SH-SY5Y (cell line): ENCODE results near the gene ARHGEF1.

Source experiments
- GATA2 ChIP-seq: IDR thresholded peaks from 2 replicates; pipeline ENCODE4 v1.6.1; 2011; ENCODE audit warnings: mild to moderate bottlenecking, low read depth, low read length
- GATA3 ChIP-seq: IDR thresholded peaks from 2 replicates; pipeline ENCODE4 v1.6.1; 2011; ENCODE audit warnings: low read depth, mild to moderate bottlenecking, low read length, moderate library complexity

ARHGEF1 gene

DNA sequence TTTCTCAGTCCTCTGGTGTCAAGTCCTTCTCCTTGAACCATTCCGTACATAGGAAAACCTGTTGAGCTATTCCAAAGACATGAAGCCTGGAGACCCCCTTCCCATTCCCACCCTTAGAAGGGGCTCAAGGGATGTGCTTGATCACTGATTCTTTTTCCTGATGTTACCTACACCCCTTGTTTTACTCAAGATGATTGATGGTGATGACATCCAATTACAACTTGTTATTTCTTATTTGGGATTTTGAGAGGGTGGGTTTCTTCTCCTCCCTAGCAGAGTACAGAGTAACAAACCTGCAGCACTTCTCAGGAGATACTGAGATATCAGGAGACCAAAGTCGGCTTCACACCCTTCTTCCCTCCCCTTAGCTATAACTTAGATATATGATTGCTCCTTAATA, 29.6 kb upstream of the ARHGEF1 start:
- TF ChIP-seq GATA3 (no peak), GATA2 (no peak)

- TF ChIP-seq GATA2 (no peak), GATA3 (no peak)
Observed at GRCh38 chr19:41853768-41854167, 29.2 kb upstream of the ARHGEF1 start.

DNA sequence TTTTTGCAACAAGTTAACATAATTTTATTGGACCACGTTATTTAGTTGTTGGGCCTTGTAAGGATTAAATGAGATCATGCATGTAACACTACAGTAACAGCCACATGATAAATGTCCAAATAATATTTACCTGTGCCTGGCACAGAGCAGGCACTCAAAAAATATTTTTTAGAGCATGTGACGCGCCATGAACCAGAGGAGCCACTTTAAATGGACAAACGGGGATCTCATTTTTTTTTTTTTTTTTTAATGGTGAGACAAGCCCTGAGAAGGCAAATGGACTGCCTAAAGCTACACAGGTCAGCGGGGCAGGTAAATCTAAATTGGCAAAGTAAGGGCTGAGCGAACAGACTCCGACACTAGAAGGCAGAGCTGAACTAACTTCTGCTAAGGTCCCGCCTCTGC, 23.8 kb upstream of the ARHGEF1 start:
- TF ChIP-seq GATA2 (no peak), GATA3 (no peak)

DNA sequence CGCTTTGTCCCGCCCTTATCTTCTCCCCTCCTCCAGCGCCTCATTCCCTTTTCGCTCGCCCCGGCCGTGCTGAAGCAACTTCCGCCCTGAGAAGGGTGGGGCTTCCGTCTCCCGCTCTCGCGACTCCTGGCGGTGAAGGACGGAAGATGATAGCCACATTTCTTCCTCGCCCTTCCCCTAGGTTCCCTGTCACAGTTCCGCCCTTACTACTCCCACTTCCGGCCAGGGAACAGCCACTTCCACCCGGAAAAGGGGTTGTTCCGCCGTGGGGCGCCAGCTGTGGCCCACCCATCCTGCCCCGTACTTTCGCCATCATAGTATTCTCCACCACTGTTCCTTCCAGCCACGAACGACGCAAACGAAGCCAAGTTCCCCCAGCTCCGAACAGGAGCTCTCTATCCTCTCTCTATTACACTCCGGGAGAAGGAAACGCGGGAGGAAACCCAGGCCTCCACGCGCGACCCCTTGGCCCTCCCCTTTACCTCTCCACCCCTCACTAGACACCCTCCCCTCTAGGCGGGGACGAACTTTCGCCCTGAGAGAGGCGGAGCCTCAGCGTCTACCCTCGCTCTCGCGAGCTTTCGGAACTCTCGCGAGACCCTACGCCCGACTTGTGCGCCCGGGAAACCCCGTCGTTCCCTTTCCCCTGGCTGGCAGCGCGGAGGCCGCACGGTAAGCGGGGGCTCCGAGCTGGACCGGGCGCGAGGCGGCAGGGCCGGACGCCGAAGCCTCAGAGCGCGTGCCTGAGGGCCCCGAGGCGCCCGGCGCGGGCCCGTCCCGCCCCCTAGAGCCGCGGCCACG, 23.2 kb upstream of the ARHGEF1 start, which contains the start of gene RPS19:
Gene RPS19, plus strand, starts transcription at position 638 of the 801 bp plus-strand sequence. CDS start 520 bp downstream, outside the sequence.
- TF ChIP-seq GATA3 (no peak), GATA2 (peak; percentile 40; the same call in 1 of the 2 replicates)

- TF ChIP-seq GATA3 (no peak), GATA2 (no peak)
Observed at GRCh38 chr19:41860419-41861115, 22.4 kb upstream of the ARHGEF1 start.

DNA sequence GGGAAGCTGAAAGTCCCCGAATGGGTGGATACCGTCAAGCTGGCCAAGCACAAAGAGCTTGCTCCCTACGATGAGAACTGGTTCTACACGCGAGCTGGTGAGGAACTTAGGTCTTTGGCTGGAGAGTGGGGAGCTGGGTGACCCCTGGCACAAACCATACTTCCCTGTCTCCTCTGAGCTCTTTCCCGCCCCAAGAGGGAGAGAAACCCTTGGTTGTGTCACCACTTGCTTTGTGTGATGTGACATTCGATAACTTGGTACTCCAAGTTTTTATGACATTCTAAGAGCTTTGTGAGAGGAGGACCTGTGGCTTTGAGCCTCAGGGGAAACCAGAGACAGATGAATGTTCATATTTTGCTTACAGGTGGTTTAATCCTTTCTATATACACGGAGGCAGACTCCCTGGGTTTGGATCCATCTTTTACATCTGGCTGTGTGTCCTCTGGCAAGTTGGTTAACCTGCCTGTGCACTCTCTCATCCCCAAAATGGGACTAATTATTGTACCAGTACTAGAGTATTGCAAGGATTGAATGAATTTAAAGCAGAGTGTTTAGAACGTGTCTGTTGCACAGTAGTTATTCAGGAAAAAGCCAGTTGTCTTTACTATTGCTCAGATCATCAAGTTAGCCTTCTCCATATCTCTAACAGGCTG, 21.7 kb upstream of the ARHGEF1 start:
- TF ChIP-seq GATA2 = no peak
- TF ChIP-seq GATA3 = no peak

GRCh38 chr19:41861846-41862245, 21.1 kb upstream of the ARHGEF1 start:
- TF ChIP-seq GATA2 = no peak
- no peak for TF ChIP-seq GATA3

DNA sequence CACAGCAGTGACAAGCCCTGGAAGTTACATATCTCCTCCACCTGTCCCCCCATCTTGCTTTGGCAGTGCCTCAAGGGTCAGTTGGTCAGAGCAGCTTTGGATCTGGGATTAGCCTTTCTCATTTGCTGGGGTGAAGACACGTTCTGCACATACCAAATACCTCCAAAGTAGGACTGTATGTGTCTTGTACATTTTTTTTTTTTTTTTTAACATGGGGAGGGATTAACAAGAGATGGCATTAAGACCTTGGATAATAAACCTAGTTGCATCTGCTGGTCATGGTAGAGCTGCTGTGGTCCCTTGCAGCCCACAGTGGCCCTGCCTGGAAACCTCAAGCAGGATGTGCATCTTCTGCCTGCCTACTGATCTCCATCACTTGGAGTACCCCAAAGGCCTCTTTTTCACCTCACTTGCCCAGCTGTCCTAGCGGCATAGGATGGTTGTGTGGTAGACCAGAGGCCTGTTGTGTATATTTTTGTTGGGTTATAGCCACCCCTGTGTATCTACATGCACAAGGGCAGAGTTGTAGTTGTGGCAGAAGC, 20.5 kb upstream of the ARHGEF1 start:
- TF ChIP-seq GATA3 (no peak), GATA2 (no peak)

DNA sequence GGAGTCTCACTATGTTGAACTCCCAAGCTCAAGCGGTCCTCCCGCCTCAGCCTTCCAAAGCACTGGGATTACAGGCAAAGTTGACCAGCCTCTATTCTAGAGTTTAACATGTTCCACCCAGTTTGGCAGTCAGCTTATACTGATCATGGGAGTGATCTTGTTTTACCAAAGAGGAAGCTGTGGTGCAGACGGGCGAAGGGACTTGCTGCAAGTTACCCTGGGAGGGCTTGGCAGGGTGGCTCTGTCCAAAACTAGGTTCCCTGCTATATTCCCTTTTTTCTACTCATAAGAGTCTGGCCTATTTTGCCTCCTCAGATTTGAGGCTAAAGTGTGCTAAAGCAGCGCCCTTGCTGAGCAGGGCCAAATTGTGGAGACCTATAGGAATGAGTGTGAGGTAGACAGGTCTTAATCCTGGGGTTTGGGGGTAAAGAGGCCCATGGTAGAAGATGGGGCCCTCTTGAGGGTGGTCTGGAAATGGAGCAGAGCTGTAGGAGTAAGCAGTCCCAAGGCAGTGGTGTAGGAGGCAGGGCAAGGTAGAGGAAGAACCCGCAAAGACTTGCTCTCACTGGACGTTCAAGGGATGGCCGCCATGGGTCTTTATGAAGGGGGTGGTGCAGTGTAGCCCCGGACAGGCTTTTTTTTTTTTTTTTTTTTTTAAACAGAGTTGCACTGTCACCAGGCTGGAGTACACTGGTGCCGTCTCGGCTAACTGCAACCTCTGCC, 19.6 kb upstream of the ARHGEF1 start:
- TF ChIP-seq GATA3 (no peak), GATA2 (no peak)

- no peak for TF ChIP-seq GATA2
- TF ChIP-seq GATA3 = no peak
Observed at GRCh38 chr19:41864374-41864773, 18.6 kb upstream of the ARHGEF1 start.

DNA sequence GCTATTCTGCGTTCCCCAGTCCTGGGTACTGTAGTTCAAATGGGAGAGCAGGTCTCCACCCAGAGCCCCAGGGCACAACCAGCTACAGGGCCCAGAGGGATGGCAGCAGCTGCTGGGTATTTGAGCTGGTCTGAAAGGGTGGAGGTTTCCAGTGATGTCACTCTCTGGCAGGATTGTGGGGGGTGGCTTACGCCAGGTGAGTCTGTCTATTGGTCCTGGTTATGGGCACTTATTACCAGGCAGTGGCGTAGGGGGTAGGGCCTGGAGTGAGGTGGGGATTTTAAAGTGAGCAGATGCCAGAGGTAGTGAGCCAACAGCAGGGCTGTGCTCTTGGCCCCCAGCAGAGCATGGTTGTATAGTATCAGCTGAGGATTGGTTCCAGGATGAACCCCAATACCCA, 16.7 kb upstream of the ARHGEF1 start:
- no peak for TF ChIP-seq GATA3
- TF ChIP-seq GATA2 = no peak

GRCh38 chr19:41868120-41868988, 14.6 kb upstream of the ARHGEF1 start:
- TF ChIP-seq GATA3 (no peak), GATA2 (no peak)

- TF ChIP-seq GATA3 (no peak), GATA2 (no peak)
Observed at GRCh38 chr19:41868989-41869300, 14.0 kb upstream of the ARHGEF1 start.
